ENCODE data around the gene DOCK11.

The DOCK11 gene

GRCh38 chrX:118493016-118493415, 2.6 kb upstream of the DOCK11 start:
- no peak overlapping the region for H3K27ac ChIP-seq
- no peak for TF ChIP-seq CTCF (IDR thresholded peaks at IDR 0.05; ENCODE audit: low read depth, low read length, missing control alignments)
- no peaks in the 10 kb centered on the region for H3K36me3 ChIP-seq (replicated peaks)
- DNase-seq: no peak
- in situ Hi-C loops (cut with HindIII; ENCODE audit: low pct_ligation_motif_present, low sequenced_read_pairs): no loop called here
- H3K4me3 ChIP-seq (ENCODE audit: low read depth, low read length): no peak overlapping the region
- H3K27me3 ChIP-seq (replicated peaks): no peaks in the 10 kb centered on the region

- H3K27me3 ChIP-seq (replicated peaks): no peaks in the 10 kb centered on the region
- no peaks in the 10 kb centered on the region for H3K36me3 ChIP-seq (replicated peaks)
- no peak for TF ChIP-seq CTCF (IDR thresholded peaks at IDR 0.05; ENCODE audit: low read depth, low read length, missing control alignments)
- H3K4me3 ChIP-seq (ENCODE audit: low read depth, low read length): no peak overlapping the region
- in situ Hi-C loops (cut with HindIII; ENCODE audit: low pct_ligation_motif_present, low sequenced_read_pairs): no loop called here
- DNase-seq: no peak
- no peak overlapping the region for H3K27ac ChIP-seq
Measured at GRCh38 chrX:118493653-118494297, 1.8 kb upstream of the DOCK11 start.

GRCh38 chrX:118495958-118496762, 545 bp downstream of the DOCK11 start:
- Histone ChIP-seq H3K27ac (no peak overlapping the region), H3K36me3 (replicated peaks) (no peaks in the 10 kb centered on the region), H3K27me3 (replicated peaks) (no peaks in the 10 kb centered on the region), H3K4me3 (ENCODE audit: low read depth, low read length) (peak overlapping the region; percentile 68)
- no peak for DNase-seq
- no peak for TF ChIP-seq CTCF (IDR thresholded peaks at IDR 0.05; ENCODE audit: low read depth, low read length, missing control alignments)
- in situ Hi-C loops (cut with HindIII; ENCODE audit: low pct_ligation_motif_present, low sequenced_read_pairs): no loop called here

- Histone ChIP-seq H3K27ac (no peak overlapping the region), H3K27me3 (replicated peaks) (no peaks in the 10 kb centered on the region), H3K36me3 (replicated peaks) (no peaks in the 10 kb centered on the region), H3K4me3 (ENCODE audit: low read depth, low read length) (peak overlapping the region; percentile 68)
- no peak for TF ChIP-seq CTCF (IDR thresholded peaks at IDR 0.05; ENCODE audit: low read depth, low read length, missing control alignments)
- DNase-seq: no peak
- in situ Hi-C loops (cut with HindIII; ENCODE audit: low pct_ligation_motif_present, low sequenced_read_pairs): no loop called here
Measured at GRCh38 chrX:118496763-118497079, 1.1 kb downstream of the DOCK11 start.

- no peak for TF ChIP-seq CTCF (IDR thresholded peaks at IDR 0.05; ENCODE audit: low read depth, low read length, missing control alignments)
- no peak overlapping the region for H3K27ac ChIP-seq
- no peaks in the 10 kb centered on the region for H3K27me3 ChIP-seq (replicated peaks)
- in situ Hi-C loops (cut with HindIII; ENCODE audit: low pct_ligation_motif_present, low sequenced_read_pairs): no loop called here
- DNase-seq: no peak
- peak overlapping the region; percentile 68 for H3K4me3 ChIP-seq (ENCODE audit: low read depth, low read length)
- no peaks in the 10 kb centered on the region for H3K36me3 ChIP-seq (replicated peaks)
Measured at GRCh38 chrX:118497180-118497818, 1.7 kb downstream of the DOCK11 start.

All from brain microvascular endothelial cell (primary cell).